HG02981 (cell line): ENCODE measurements around the gene SDC1.
"Not testable (repeated sequence)": the region's sequence is repeated elsewhere in the genome, so short reads cannot be mapped to it uniquely, and the experiment has no call there.

ENCODE experiments used
- ATAC-seq: cut with Tn5 transposase; IDR thresholded peaks from one replicate; pipeline ENCODE4 v1.9.1; 2021; ENCODE audit warnings: mild to moderate bottlenecking, moderate library complexity; ENCODE audit not compliant: unreplicated experiment

The SDC1 gene, protein sequence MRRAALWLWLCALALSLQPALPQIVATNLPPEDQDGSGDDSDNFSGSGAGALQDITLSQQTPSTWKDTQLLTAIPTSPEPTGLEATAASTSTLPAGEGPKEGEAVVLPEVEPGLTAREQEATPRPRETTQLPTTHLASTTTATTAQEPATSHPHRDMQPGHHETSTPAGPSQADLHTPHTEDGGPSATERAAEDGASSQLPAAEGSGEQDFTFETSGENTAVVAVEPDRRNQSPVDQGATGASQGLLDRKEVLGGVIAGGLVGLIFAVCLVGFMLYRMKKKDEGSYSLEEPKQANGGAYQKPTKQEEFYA

GRCh38 chr2:20224716-20225293, at the start of gene SDC1:
SDC1 (minus strand) TSS chr2:20225130; CDS start chr2:20224867, 263 bp downstream.
- no peak for ATAC-seq

- no peak for ATAC-seq
These were observed 48.1 kb upstream of the SDC1 start for GRCh38 chr2:20273042-20273441.

- not testable (repeated sequence) for ATAC-seq
These were observed 43.4 kb upstream of the SDC1 start for GRCh38 chr2:20268317-20268716.

DNA sequence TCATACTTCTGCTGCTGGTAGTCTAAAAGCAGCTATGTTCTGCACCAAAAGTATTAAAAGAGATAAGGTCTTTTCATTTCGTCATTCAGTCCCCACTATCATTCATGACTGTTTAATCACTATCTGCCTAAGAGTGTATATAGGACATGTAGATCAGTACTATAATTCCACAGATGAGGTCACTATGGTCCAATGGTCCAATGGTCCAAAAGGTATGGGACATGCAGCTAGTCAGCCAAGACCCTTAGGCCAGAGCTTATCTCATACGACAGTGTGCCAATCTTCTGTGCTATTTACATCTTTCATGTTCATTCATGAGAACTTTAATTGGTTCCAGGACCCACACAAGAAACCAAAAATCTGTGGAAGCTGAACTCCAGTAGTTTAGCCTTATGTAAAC, 42.6 kb upstream of the SDC1 start:
- no peak for ATAC-seq

DNA sequence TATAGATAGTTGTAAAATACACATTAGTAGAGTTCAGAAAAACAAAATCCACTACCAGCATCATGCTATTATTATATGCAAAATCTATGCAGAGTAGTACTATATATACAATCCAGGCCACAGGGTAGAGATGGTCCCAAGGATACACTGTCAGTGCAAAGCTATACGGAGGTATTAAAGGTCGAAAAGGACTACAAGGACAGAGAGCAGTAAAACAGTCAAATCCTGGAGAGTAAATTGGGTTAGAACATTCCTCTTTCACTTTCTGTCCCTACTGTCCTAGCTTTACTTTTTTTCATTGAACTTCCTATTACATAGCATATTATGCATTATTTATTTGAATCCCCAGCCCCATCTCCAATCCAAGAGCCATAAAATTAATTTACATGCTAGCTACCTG, 39.7 kb upstream of the SDC1 start:
- ATAC-seq, result no peak

- ATAC-seq, result no peak
These were observed 32.5 kb upstream of the SDC1 start for GRCh38 chr2:20257411-20257810.

DNA sequence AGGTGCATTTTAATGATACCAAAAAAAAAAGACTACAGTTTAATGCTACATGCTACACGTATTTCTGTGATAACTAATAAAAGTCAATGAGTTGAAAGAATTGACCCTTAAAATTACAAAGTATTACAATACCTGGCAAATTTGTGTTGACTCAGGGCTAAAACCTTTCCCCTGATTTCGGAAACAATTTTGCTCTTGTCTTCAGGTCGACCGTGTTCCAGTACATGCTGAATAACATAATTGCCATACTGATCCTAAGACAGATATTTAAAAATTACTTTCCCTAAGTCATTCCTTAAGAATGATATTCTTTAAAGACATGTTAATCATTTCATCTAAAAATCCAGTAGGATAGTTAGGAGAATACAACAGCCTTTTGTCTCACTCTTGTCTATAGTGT, 29.8 kb upstream of the SDC1 start:
- ATAC-seq, result no peak

DNA sequence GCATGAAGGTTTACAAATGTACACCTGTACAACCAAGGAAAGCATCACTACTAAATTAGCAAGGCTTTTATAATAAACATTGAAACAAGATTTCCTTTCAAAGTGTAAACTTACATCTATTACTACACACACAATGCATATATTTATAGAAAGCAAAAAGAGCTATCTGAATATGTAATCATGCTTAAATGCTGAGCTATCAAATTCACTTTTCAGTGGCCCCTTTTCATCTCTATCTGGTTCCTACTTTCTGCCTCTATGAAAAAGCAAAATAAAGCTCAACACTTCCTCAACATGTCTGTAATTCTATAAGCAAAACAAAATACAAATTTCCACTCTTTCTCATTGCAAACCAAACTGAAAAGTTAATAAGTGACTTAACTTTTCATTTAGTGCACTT, 25.5 kb upstream of the SDC1 start:
- no peak for ATAC-seq

GRCh38 chr2:20249170-20249569, 24.2 kb upstream of the SDC1 start:
- no peak for ATAC-seq

GRCh38 chr2:20247084-20247483, 22.2 kb upstream of the SDC1 start:
- no peak for ATAC-seq

GRCh38 chr2:20243637-20244036, 18.7 kb upstream of the SDC1 start:
- not testable (repeated sequence) for ATAC-seq

DNA sequence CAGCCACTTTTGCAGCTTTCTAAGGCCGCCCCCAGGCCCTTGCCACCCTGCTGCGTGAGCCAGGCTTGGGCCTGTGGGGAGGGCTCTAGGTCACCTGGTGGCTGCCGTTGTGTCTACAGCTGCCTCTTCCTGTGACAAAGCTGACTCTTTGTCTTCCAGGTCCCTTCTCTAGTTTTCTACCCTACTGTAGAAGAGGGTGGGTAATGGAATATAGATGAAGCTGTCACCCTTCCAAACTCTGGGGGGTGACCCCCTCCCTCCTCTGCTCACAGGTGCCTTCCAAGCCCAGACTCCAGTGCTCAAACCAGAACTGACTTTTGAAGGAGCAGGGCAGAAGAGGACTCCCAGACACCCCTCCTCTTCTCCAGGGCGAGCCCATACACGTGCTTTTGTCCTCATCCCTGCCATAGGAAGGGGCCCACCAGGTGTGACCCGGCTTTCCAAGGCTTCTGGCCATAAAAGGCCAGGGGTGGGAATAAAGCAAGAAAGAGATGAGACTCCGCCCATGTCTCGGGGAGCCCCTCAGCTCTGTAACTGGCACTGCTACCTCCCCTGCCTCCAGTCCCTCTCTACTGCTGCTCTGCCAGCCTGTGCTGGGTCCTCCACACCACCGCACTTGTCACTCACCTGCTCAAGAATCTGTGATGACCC, 17.9 kb upstream of the SDC1 start:
- no peak for ATAC-seq

DNA sequence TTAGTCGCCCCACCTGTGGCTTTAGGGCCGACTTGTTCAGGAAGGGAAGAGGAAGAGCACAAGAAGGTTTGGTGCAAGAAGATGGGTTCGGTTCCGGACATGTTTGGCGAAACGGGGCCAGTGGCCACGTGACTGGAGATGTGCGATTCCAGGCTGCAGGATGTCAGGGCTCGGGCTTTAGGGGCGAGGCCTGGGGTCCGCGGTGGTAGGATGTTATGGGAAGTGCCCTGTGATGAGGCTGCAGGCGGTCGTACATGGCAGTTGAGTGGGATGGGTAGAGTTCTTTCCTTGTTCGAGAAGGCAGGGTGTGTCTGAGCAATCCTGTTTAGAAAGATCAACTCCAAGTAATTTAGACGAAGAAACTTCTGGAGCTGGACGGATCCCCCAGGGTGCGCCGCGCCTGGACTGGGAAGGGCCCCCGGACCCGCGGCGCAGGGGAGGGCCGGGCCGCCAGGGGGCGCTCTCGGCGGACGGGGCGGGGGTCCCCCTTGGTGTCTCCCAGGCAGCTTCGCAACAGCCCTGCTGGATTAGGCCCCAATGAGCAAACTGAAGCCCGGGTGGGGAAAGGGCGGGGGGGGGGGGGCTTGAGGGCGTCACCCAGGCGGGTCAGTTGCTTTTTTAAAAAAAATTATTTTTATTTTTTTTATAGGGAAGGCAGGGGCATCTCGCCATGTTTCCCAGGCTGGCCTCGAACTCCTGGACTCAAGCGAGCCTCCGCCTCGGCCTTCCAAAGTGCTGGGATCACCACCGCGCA, 17.2 kb upstream of the SDC1 start:
- peak; percentile 46 for ATAC-seq

- not testable (repeated sequence) for ATAC-seq
These were observed 15.4 kb upstream of the SDC1 start for GRCh38 chr2:20240291-20240690.

- ATAC-seq, result no peak
These were observed 11.6 kb upstream of the SDC1 start for GRCh38 chr2:20236496-20236895.

GRCh38 chr2:20235655-20236305, 10.8 kb upstream of the SDC1 start:
- no peak for ATAC-seq

DNA sequence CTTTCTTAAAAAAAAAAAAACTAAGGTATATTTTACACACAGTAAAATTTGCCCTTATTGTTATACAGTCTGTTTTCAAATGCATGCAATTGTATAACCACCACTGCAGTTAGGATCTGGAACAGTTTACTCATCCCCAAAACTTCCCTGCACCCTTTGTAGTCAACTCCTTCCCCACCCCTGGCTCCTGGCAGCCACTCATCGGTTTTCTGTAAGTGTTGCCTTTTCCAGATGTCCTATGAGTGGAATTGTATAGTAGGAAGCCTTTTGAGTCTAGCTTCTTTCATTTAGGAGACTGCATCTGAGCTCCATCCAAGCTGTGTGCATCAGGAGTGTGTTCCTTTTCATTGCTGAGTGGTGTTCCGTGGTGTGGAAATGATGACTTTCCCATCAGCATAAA, 9.7 kb upstream of the SDC1 start:
- not testable (repeated sequence) for ATAC-seq

DNA sequence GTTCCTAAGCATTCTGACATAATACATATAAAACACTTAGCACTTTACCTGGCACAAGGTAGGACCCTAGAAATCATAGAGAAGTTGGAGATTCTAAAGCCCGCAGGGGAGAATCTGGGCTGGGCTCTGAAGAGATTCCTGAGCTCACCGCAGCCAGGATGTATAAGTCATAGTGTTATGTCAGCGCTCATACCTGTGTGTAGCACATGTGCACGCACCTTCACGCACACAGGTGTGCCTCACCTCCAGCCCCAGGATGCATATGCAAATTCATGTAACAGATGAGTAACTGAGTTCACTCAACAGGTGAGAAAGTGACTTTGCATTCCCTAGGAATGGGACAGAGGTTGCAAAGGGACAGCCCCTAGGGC, 7.9 kb upstream of the SDC1 start:
- ATAC-seq, result no peak

DNA sequence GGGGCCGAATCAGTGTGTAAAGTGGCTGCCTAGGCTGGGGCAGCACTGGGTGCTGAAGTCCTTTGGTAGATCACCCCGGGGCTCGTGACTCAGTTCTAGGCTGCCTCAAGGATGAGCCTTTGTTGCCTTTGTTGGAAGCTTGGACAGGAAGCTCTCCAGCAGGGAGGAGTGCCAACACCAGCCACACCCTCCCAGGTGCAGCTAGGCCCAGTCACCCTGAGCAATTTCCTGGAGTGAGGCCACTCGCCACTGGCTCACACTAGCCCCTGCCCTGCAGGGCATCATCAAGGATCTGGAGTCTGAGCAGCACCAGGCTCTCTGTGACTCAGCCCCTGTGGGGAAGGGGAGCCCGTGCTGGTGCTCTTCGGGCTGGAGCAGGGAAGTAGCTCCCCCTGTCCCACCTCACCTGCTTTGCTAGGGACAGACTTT, 6.7 kb upstream of the SDC1 start:
- ATAC-seq, result no peak

DNA sequence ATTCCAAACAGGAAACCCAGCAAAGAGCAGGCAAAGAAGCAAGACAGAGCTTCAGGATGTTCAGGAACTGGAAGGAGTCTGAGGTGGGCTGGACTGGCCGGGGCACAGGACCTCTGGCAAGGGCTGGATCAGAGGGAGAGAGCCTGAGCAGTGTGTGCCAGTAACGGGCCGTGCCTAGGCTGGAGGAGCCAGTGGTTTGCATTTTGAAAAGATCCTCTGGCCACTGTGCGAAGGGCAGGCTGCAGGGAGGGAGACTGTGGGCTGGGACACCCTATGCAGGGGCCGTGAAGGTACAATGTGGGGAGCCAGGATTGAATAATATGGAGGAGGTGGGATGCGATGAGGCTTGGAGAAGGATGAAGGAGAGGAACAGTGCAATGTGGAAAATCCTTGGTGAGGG, 6.2 kb upstream of the SDC1 start:
- ATAC-seq, result no peak

GRCh38 chr2:20230114-20230425, 5.1 kb upstream of the SDC1 start:
- no peak for ATAC-seq
